DND-41 (cell line): Measurements from ENCODE around the gene C1orf21.

Source experiments
- ATAC-seq: fragments of 200-7000 bp; cut with Tn5 transposase; 3 replicates; pipeline ENCODE4 v1.9.1; 2021; ENCODE audit warnings: low read depth; ENCODE audit not compliant: insufficient read depth
- DNase-seq: peaks from one replicate; pipeline ENCODE4 v3.0.0-alpha.2; 2020
- H2AFZ ChIP-seq: 2 replicates; pipeline ENCODE4 v1.6.0; 2012; ENCODE audit warnings: low read depth, low read length
- H3K27ac ChIP-seq: 2 replicates; pipeline ENCODE4 v1.5.1; 2012; ENCODE audit warnings: low read length, inconsistent platforms
- H3K27me3 ChIP-seq: fragments of 200-600 bp; sonication (generic); 2 replicates; pipeline ENCODE4 v1.6.0; 2012; ENCODE audit warnings: low read length, mild to moderate bottlenecking, inconsistent platforms; ENCODE audit not compliant: insufficient read depth, poor library complexity
- H3K36me3 ChIP-seq: 2 replicates; pipeline ENCODE4 v1.5.1; 2012; ENCODE audit warnings: low read length, inconsistent platforms; ENCODE audit not compliant: insufficient read depth
- H3K4me1 ChIP-seq: 2 replicates; pipeline ENCODE4 v1.5.1; 2012; ENCODE audit warnings: mild to moderate bottlenecking, low read length; ENCODE audit not compliant: insufficient read depth
- H3K4me2 ChIP-seq: 2 replicates; pipeline ENCODE4 v1.6.0; 2012; ENCODE audit warnings: mild to moderate bottlenecking, moderate library complexity, low read length, inconsistent platforms; ENCODE audit not compliant: insufficient read depth
- H3K4me3 ChIP-seq, 2 experiments: fragments of 200-600 bp in 1 of 2; shearing (Covaris generic) in 1 of 2; 2 replicates each; pipeline ENCODE4 v1.5.1; 2012 to 2016; ENCODE audit warnings: inconsistent platforms in 2 of 2, low read length in 2 of 2, mild to moderate bottlenecking in 2 of 2, low read depth in 1 of 2, moderate library complexity in 1 of 2
- H3K79me2 ChIP-seq: 2 replicates; pipeline ENCODE4 v1.6.0; 2012; ENCODE audit warnings: low read length, inconsistent platforms; ENCODE audit not compliant: insufficient read depth
- H3K9ac ChIP-seq: 2 replicates; pipeline ENCODE4 v1.6.0; 2012; ENCODE audit warnings: low read depth, mild to moderate bottlenecking, inconsistent platforms, low read length, moderate library complexity
- H3K9me3 ChIP-seq: 2 replicates; pipeline ENCODE4 v1.5.1; 2012; ENCODE audit warnings: low read length, moderate library complexity, mild to moderate bottlenecking, inconsistent platforms; ENCODE audit not compliant: insufficient read depth, severe bottlenecking
- H4K20me1 ChIP-seq: 2 replicates; pipeline ENCODE4 v1.6.0; 2012; ENCODE audit warnings: low read length; ENCODE audit not compliant: insufficient read depth
- EZH2 ChIP-seq: IDR thresholded peaks from 3 replicates; pipeline ENCODE4 v1.6.1; 2012; ENCODE audit warnings: borderline replicate concordance, low read depth, mild to moderate bottlenecking, moderate library complexity, low read length, inconsistent platforms; ENCODE audit not compliant: severe bottlenecking
- TF ChIP-seq, protein P1 (sequence below): IDR thresholded peaks from 2 replicates; pipeline ENCODE4 v1.5.1; 2012; ENCODE audit warnings: borderline replicate concordance, low read length, moderate library complexity, mild to moderate bottlenecking; ENCODE audit not compliant: poor library complexity, severe bottlenecking; ENCODE audit errors: extremely low read depth

Gene C1orf21

DNA sequence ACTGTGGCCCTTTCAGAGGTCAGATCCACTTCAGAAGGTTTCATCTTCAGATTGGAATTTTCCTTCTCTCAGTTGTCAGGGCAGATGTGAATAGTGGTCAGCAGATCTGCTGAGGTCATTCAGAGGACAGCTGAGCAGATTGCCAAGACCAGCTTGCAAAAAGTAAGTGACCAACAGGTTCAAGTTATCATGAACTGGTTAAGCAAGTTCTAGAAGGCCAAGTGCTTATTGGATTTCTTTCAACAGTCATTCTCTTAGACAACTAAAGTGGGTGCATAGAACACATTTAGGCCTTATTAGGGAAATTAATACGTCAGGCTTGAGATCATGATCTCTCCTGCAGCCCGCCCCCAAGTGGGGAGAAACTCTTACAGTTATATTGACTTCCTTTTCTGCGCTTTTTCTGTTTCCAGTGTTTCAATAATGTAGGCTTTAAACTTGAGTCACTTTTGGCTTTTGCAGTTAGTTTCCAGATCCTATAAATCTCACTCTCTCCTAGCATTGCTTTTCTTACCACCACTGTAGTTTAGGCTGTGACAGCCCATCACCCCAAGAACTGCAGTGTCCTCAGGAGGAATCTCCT, 96.4 kb downstream of the C1orf21 start:
- Histone ChIP-seq H3K36me3 (no peaks in the 10 kb centered on the region), H3K4me2 (no peak overlapping the region)

DNA sequence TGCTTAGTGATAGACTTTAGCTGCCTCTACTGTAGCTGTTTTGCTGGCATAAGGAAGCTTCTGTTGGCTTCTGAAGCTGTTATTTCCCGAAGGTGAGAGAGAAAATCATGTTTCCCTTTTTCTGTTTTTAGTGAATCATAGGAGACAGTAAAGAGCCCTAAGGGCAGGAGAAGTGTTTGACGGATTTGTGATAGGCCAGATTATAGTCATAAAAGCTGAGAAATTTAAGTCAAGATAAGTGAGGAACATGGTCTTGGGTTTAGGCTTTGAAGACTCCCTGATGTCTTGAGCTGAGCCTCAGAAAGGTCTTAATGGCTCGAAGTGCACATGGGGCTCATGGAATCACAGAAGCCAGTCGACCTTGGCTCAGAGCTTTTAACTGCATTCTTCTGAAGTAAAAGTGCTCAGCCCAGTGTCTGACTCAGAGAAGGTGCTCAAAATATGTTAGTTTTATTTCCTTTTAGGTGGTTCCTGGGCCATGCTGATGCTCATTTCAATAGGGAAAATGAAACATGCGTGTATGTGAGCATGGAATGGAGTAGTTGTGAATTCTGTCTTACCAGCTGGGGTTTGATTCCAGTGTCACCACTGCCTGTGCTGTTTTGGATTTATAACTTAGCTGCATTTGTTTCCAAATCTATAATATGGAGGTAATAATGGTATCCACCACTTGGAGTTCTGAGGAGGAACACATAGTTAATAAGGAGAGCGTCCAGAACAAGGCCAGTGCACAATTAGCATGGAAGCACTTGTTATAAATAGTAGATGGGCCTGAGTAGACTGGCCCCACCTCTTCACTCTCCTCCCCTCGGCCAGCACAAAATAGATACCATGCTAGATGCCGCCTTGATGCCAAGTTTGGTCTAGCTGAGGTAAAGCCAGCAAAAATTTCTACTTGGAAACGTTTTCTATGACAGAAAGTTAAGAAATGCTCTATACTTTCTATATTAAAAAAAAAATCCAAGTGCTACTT, 99.2 kb downstream of the C1orf21 start:
- Histone ChIP-seq H2AFZ (no peak overlapping the region), H4K20me1 (no peaks in the 10 kb centered on the region), H3K27ac (no peak overlapping the region), H3K4me3 (no peak overlapping the region), H3K9me3 (no peaks in the 10 kb centered on the region), H3K9ac (no peak overlapping the region), H3K79me2 (no peaks in the 10 kb centered on the region), H3K4me2 (no peak overlapping the region), H3K27me3 (no peaks in the 10 kb centered on the region), H3K36me3 (no peaks in the 10 kb centered on the region), H3K4me1 (no peaks in the 10 kb centered on the region)
- DNase-seq (no peak), ATAC-seq (no peak)
- TF ChIP-seq EZH2, result no peak
- TF ChIP-seq, protein P1, sequence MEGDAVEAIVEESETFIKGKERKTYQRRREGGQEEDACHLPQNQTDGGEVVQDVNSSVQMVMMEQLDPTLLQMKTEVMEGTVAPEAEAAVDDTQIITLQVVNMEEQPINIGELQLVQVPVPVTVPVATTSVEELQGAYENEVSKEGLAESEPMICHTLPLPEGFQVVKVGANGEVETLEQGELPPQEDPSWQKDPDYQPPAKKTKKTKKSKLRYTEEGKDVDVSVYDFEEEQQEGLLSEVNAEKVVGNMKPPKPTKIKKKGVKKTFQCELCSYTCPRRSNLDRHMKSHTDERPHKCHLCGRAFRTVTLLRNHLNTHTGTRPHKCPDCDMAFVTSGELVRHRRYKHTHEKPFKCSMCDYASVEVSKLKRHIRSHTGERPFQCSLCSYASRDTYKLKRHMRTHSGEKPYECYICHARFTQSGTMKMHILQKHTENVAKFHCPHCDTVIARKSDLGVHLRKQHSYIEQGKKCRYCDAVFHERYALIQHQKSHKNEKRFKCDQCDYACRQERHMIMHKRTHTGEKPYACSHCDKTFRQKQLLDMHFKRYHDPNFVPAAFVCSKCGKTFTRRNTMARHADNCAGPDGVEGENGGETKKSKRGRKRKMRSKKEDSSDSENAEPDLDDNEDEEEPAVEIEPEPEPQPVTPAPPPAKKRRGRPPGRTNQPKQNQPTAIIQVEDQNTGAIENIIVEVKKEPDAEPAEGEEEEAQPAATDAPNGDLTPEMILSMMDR, result no peak

More for the DNA sequence above, 96.4 kb downstream of the C1orf21 start:
- TF ChIP-seq, protein P1, result no peak
- no peak for TF ChIP-seq EZH2
- no peak overlapping the region for H3K4me3 ChIP-seq
- ATAC-seq (no peak), DNase-seq (no peak)
- H4K20me1 ChIP-seq, result no peaks in the 10 kb centered on the region
- no peak overlapping the region for H2AFZ ChIP-seq
- H3K27me3 ChIP-seq, result no peaks in the 10 kb centered on the region
- no peaks in the 10 kb centered on the region for H3K9me3 ChIP-seq
- no peaks in the 10 kb centered on the region for H3K79me2 ChIP-seq
- H3K27ac ChIP-seq, result no peak overlapping the region
- no peak overlapping the region for H3K9ac ChIP-seq
- no peaks in the 10 kb centered on the region for H3K4me1 ChIP-seq

DNA sequence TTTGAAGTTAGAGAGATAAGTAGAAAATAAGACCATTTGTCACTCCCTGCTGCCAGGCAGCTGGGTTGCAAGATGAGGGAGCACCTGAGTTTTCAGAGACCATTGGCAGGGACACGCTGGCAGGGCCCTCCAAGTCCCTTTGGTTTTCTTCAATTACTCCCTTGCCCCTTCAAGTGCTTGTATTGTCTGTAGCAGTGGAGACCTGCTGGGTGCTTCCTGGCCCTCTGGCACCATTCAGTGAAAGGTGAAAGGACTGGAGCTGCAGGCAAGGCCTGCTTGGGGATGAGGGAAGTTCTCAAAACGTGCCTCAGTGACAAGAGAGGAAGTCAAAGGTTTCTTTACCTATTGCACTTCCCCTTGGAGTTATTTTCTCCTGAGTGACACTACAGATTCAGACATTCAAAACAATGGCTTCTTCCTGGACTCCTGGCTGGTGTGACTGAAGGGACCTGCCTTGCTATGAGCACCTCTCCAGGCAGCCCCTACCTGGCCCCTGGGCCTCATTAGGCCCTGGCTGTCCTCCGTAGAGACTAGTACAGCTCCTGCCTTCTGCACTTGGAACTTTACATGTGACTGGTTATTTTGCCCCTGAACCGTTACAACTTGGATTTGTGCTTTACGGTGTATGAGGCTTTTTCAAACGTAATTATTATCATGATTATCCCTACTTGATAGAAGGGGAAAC, 100.1 kb downstream of the C1orf21 start:
- ATAC-seq (no peak), DNase-seq (no peak)
- no peaks in the 10 kb centered on the region for H3K27me3 ChIP-seq
- H3K36me3 ChIP-seq, result no peaks in the 10 kb centered on the region
- no peak overlapping the region for H2AFZ ChIP-seq
- no peak overlapping the region for H3K4me2 ChIP-seq
- no peaks in the 10 kb centered on the region for H3K9me3 ChIP-seq
- TF ChIP-seq EZH2, result no peak
- TF ChIP-seq, protein P1, result no peak
- no peak overlapping the region for H3K9ac ChIP-seq
- H4K20me1 ChIP-seq, result no peaks in the 10 kb centered on the region
- H3K4me1 ChIP-seq, result peaks cover 4% of the 10 kb centered on the region; the same call in 1 of the 2 replicates
- no peaks in the 10 kb centered on the region for H3K79me2 ChIP-seq
- no peak overlapping the region for H3K4me3 ChIP-seq
- no peak overlapping the region for H3K27ac ChIP-seq
